HCT116 (cell line): ENCODE data around the gene NNAT. TPM values are rescaled to one million over a fixed set of nuclear protein-coding genes. Genes with fewer than 3 reads are reported as not detected.

Experiments
- ATAC-seq: fragments of 200-7000 bp; cut with Tn5 transposase; 2 replicates; pipeline ENCODE4 v1.9.1; 2020; ENCODE audit warnings: mild to moderate bottlenecking, moderate library complexity
- BruUV-seq: library from RNA; stranded (reverse); fragments of 400-500 nt; replicated peaks from 2 replicates; lab custom pipeline; 2021; lab: Mats Ljungman, UMichigan
- CTCF ChIA-PET: fragments of 300-600 bp; sonication (Branson Sonifier 250); formaldehyde crosslinking; loops from one replicate; lab custom pipeline; 2021; ENCODE audit warnings: antibody characterized with exemption; lab: Charles Lee
- POLR2A ChIA-PET: fragments of 300-600, 350-600 bp; sonication (Branson Sonifier 250); formaldehyde crosslinking; loops from one replicate; lab custom pipeline; 2021; ENCODE audit warnings: antibody characterized with exemption; lab: Charles Lee
- RAD21 ChIA-PET, 2 experiments: fragments of 300-600 bp; sonication (Branson Sonifier 250); formaldehyde crosslinking; loops; one replicate each; lab custom pipeline; 2023; ENCODE audit warnings: low total read pairs in 2 of 2; ENCODE audit not compliant: uncharacterized antibody in 2 of 2, unreplicated experiment in 2 of 2, low non-redundant PET in 1 of 2; lab: Charles Lee
- DNase-seq: peaks from one replicate; pipeline ENCODE4 v3.0.0-alpha.2; 2010; ENCODE audit warnings: low read depth, low spot score
- H2AFZ ChIP-seq: fragments of 200-600 bp; shearing (Covaris generic), sonication (generic); 2 replicates; pipeline ENCODE4 v1.6.1; 2017; ENCODE audit warnings: low read depth, mixed run types, mixed read lengths, antibody characterized with exemption, low read length; ENCODE audit not compliant: poor library complexity, severe bottlenecking
- H3K27ac ChIP-seq: 2 replicates; pipeline ENCODE4 v1.5.1; 2012; ENCODE audit warnings: low read depth, low read length
- H3K27me3 ChIP-seq: fragments of 200-600 bp; sonication (generic); 2 replicates; pipeline ENCODE4 v1.6.1; 2016; ENCODE audit warnings: mixed run types, low read length, mixed read lengths; ENCODE audit not compliant: insufficient read depth
- H3K36me3 ChIP-seq, 2 experiments: fragments of 200-500 bp in 1 of 2; fragments of 200-600 bp in 1 of 2; sonication (Bioruptor generic) in 1 of 2; sonication (generic) in 1 of 2; 2 replicates each; pipeline versions ENCODE4 v1.5.1 to v1.6.1; 2014 to 2016; ENCODE audit warnings: low read length in 2 of 2, inconsistent platforms in 1 of 2, mixed read lengths in 1 of 2, mixed run types in 1 of 2; ENCODE audit not compliant: insufficient read depth in 2 of 2, control insufficient read depth in 1 of 2
- H3K4me1 ChIP-seq, 2 experiments: fragments of 200-600 bp in 1 of 2; sonication (generic) in 1 of 2; 2 replicates each; pipeline versions ENCODE4 v1.5.1 to v1.6.1; 2012 to 2017; ENCODE audit warnings: low read length in 2 of 2, inconsistent platforms in 1 of 2, mild to moderate bottlenecking in 1 of 2, mixed read lengths in 1 of 2, mixed run types in 1 of 2, moderate library complexity in 1 of 2; ENCODE audit not compliant: insufficient read depth in 2 of 2, control insufficient read depth in 1 of 2
- H3K4me2 ChIP-seq: fragments of 200-600 bp; sonication (generic); 2 replicates; pipeline ENCODE4 v1.6.1; 2017; ENCODE audit warnings: mixed run types, low read length, mixed read lengths
- H3K4me3 ChIP-seq, 2 experiments: fragments of 200-600 bp in 1 of 2; sonication (generic) in 1 of 2; replicated peaks in 1 of 2; 2 replicates each; pipeline ENCODE4 v1.5.1; 2011 to 2016; ENCODE audit warnings: low read length in 2 of 2, control low read depth in 1 of 2, low read depth in 1 of 2, mild to moderate bottlenecking in 1 of 2, mixed read lengths in 1 of 2, mixed run types in 1 of 2
- H3K79me2 ChIP-seq: fragments of 200-600 bp; sonication (generic); 2 replicates; pipeline ENCODE4 v1.6.1; 2017; ENCODE audit warnings: mild to moderate bottlenecking, mixed run types, low read length, moderate library complexity, mixed read lengths; ENCODE audit not compliant: insufficient read depth
- H3K9ac ChIP-seq: fragments of 200-600 bp; sonication (generic); 2 replicates; pipeline ENCODE4 v1.6.1; 2016; ENCODE audit warnings: low read length, mixed read lengths
- H3K9me2 ChIP-seq: fragments of 200-600 bp; sonication (generic), shearing (Covaris generic); 2 replicates; pipeline ENCODE4 v1.6.1; 2017; ENCODE audit warnings: mixed run types, mild to moderate bottlenecking, moderate library complexity; ENCODE audit not compliant: insufficient read depth
- H3K9me3 ChIP-seq, 2 experiments: fragments of 200-500 bp in 1 of 2; fragments of 200-600 bp in 1 of 2; sonication (Bioruptor generic) in 1 of 2; sonication (generic) in 1 of 2; 2 replicates each; pipeline ENCODE4 v1.6.1; 2014 to 2017; ENCODE audit warnings: low read length in 2 of 2, mixed read lengths in 2 of 2, inconsistent platforms in 1 of 2, low read depth in 1 of 2, mild to moderate bottlenecking in 1 of 2, mixed run types in 1 of 2, moderate library complexity in 1 of 2; ENCODE audit not compliant: control insufficient read depth in 1 of 2, insufficient read depth in 1 of 2
- H4K20me1 ChIP-seq: fragments of 200-600 bp; sonication (generic), shearing (Covaris generic); 2 replicates; pipeline ENCODE4 v1.6.1; 2017; ENCODE audit warnings: mixed run types, mild to moderate bottlenecking, moderate library complexity; ENCODE audit not compliant: insufficient read depth
- CBX3 ChIP-seq: IDR thresholded peaks from 2 replicates; pipeline ENCODE4 v1.6.1; 2012; ENCODE audit warnings: low read depth
- ELF1 ChIP-seq: IDR thresholded peaks from 2 replicates; pipeline ENCODE4 v1.6.1; 2012; ENCODE audit warnings: low read depth, borderline replicate concordance
- EZH2 ChIP-seq: fragments of 200-600 bp; sonication (generic); IDR thresholded peaks from 2 replicates; pipeline ENCODE4 v1.6.1; 2017; ENCODE audit warnings: antibody characterized with exemption, mixed run types
- EZH2phosphoT487 ChIP-seq: fragments of 200-600 bp; IDR thresholded peaks from 2 replicates; pipeline ENCODE4 v1.6.1; 2018; ENCODE audit warnings: antibody characterized with exemption, borderline replicate concordance
- POLR2AphosphoS5 ChIP-seq: IDR thresholded peaks from 2 replicates; pipeline ENCODE4 v1.6.1; 2011; ENCODE audit warnings: mild to moderate bottlenecking, low read depth, low read length, moderate library complexity
- RAD21 ChIP-seq: IDR thresholded peaks from 2 replicates; pipeline ENCODE4 v1.6.1; 2012; ENCODE audit warnings: low read depth, mild to moderate bottlenecking
- TCF7L2 ChIP-seq: IDR thresholded peaks from 2 replicates; pipeline ENCODE4 v1.7.0; 2011; ENCODE audit warnings: borderline replicate concordance, inconsistent platforms; ENCODE audit not compliant: insufficient read depth, insufficient read length; ENCODE audit errors: extremely low read depth
- YY1 ChIP-seq: IDR thresholded peaks from 2 replicates; pipeline ENCODE4 v1.6.1; 2011; ENCODE audit warnings: low read length, low read depth, moderate library complexity, mild to moderate bottlenecking; ENCODE audit not compliant: insufficient replicate concordance; ENCODE audit errors: extremely low read depth
- ZFX ChIP-seq: fragments of 450-650 bp; IDR thresholded peaks from 2 replicates; pipeline ENCODE4 v1.6.1; 2017
- intact Hi-C: fragments of 100-400 bp; cut with micrococcal nuclease; formaldehyde crosslinking; loops from 2 replicates; pipeline ENCODE4 v1.10.0; 2022
- total RNA-seq: library from RNA; stranded (reverse); gene quantifications from one replicate; pipeline ENCODE4 v1.2.1, GENCODE V29; 2021; ENCODE audit not compliant: unreplicated experiment

The NNAT gene
- total RNA-seq, 1 experiment from 2014 or later, result not detected

GRCh38 chr20:37492945-37493344, 28.1 kb upstream of the NNAT start:
- ChIA-PET POLR2A (no interaction called here), RAD21 (no interaction called here), CTCF (no interaction called here)
- Histone ChIP-seq H3K27me3 (no peaks in the 10 kb centered on the region), H3K4me2 (no peak overlapping the region), H3K27ac (no peak overlapping the region), H3K36me3 (no peaks in the 10 kb centered on the region), H3K4me3 (no peak overlapping the region), H3K4me1 (no peaks in the 10 kb centered on the region), H3K9me3 (no peaks in the 10 kb centered on the region), H3K79me2 (no peaks in the 10 kb centered on the region), H2AFZ (no peak overlapping the region), H3K9ac (no peak overlapping the region), H4K20me1 (no peaks in the 10 kb centered on the region), H3K9me2 (no peaks in the 10 kb centered on the region)
- TF ChIP-seq ZFX, result no peak
- no peak for TF ChIP-seq EZH2phosphoT487
- no peak for TF ChIP-seq ELF1
- no peak for ATAC-seq
- DNase-seq, result no peak
- BruUV-seq, result no TSS peak
- intact Hi-C loops, result no loop called here

GRCh38 chr20:37494301-37494700, 26.7 kb upstream of the NNAT start:
- Histone ChIP-seq H3K9me2 (no peaks in the 10 kb centered on the region), H3K4me2 (no peak overlapping the region), H2AFZ (no peak overlapping the region), H3K36me3 (no peaks in the 10 kb centered on the region), H3K27me3 (no peaks in the 10 kb centered on the region), H3K27ac (no peak overlapping the region), H3K9me3 (no peaks in the 10 kb centered on the region), H3K4me1 (no peaks in the 10 kb centered on the region), H3K4me3 (no peak overlapping the region), H4K20me1 (no peaks in the 10 kb centered on the region), H3K9ac (no peak overlapping the region), H3K79me2 (no peaks in the 10 kb centered on the region)
- intact Hi-C loops, result no loop called here
- ChIA-PET CTCF (no interaction called here), POLR2A (no interaction called here), RAD21 (no interaction called here)
- DNase-seq, result no peak
- TF ChIP-seq CBX3, result no peak
- no peak for TF ChIP-seq YY1
- TF ChIP-seq POLR2AphosphoS5, result no peak
- TF ChIP-seq TCF7L2, result no peak
- TF ChIP-seq RAD21, result no peak
- TF ChIP-seq EZH2, result no peak
- ATAC-seq, result no peak
- no TSS peak for BruUV-seq
